ENCODE measurements around the gene FAM3A.

The FAM3A gene

DNA sequence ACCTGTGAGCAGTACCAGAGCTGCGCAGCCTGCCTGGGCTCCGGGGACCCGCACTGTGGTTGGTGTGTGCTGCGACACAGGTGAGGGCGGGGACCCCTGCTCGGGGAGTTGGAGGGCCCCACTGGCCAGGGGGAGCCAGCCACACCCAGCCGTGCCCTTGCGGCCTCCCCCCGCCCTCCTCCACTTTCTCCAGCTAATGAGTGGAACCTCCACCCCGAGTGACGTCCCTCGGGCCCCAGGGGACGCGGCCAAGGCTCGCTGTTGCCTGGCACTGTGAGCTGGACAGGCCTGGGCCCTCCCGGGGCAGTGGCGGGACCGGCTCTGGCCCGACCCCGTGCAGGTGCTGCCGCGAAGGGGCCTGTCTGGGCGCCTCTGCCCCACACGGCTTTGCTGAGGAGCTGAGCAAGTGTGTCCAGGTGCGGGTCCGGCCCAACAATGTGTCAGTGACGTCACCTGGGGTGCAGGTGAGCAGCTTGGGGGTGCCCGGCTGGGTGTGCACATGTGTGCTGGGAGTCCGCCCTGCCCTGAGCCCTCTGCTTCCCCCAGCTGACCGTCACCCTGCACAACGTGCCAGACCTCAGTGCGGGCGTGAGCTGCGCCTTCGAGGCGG lies 52.3 kb downstream of the FAM3A start:
- in situ Hi-C loops (cut with MboI; ENCODE audit: low sequenced_read_pairs) = no loop called here

DNA sequence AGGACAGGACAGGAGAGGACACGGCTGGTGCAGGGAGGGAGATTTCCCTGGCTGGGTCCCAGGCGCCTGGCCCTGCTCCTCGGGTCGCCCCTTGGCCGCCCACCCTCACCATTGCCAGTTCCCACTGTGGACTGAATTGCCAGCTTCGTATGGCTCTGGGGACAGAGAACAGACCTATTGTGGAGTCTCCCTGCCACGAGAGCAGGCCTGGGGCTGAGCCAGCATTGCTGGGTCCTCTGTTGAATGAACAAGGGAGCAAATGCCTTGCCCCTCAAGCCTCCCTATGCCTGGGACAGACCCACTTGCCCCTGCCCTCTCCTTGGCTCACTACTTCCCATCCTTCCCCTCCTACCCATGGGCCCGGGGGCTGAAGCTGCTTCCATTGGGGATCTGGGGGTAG lies 53.6 kb downstream of the FAM3A start:
- in situ Hi-C loops (cut with MboI; ENCODE audit: low sequenced_read_pairs) = no loop called here

DNA sequence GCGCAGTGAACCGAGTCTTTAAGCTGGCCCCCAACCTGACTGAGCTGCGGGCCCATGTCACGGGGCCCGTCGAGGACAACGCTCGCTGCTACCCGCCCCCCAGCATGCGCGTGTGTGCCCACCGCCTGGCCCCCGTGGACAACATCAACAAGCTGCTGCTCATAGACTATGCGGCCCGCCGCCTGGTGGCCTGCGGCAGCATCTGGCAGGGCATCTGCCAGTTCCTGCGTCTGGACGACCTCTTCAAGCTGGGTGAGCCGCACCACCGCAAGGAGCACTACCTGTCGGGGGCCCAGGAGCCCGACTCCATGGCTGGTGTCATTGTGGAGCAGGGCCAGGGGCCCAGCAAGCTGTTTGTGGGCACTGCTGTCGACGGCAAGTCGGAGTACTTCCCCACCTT lies 55.7 kb downstream of the FAM3A start:
- in situ Hi-C loops (cut with MboI; ENCODE audit: low sequenced_read_pairs) = no loop called here

DNA sequence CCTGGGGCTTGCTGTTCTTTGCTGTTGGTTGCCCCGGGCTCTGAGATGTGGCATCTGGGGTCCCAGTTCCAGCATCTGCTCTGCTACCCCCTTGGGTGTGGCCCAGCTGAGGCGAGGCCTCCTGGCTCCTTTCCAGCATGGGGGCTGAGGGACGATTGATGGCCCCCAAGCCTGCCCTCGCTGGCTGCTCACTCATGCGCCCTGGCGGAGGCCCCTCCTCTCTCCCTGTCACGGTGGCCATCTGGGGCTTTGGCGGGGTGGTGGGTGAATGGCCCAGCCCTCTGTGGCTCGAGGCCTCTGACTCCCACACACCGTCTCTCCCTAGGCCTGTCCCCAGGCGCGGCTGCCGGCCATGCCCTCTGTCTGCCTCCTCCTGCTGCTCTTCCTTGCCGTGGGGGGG lies 56.2 kb downstream of the FAM3A start:
- in situ Hi-C loops (cut with MboI; ENCODE audit: low sequenced_read_pairs) = no loop called here

DNA sequence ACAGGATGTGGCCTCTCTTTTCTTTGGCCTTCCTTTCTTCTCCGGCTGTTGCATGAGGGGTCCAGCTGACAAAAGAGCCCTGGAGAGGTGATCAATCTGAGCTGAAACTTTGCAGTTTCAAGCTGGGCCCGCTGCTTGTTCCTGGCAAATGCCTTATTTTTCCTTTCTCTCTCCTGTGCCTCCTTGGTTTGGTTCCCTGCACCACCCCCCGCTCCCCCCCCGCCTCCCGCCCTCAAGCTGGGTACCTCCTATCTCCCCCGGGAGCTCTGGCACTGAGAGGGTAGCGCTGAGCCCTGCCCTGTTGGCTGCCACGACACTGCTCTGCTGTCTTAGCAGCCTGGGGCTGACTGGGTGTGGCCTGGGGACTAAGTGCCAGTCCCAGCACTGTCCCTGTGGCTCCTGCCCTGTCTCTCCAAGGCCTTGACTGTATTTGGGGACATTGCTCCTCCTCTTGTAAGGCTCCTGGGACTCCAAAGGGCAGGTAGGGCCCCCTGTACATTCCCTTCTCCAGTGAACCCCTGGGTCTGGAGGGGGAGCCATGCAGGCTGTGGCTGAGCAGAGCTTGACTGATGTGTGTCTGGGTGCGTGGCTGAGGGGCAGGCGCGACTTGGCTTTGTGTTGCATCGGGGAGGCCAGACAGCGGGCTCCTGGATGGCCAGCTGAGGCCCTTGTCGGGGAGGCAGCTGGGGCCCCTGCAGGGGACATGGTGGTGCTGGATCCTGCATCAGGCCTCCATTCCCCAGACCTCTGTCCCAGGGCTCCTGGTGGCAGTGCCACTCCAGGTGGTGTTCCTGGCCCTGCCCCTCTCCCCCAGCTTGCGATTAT lies 56.9 kb downstream of the FAM3A start:
- in situ Hi-C loops (cut with MboI; ENCODE audit: low sequenced_read_pairs) = no loop called here

DNA sequence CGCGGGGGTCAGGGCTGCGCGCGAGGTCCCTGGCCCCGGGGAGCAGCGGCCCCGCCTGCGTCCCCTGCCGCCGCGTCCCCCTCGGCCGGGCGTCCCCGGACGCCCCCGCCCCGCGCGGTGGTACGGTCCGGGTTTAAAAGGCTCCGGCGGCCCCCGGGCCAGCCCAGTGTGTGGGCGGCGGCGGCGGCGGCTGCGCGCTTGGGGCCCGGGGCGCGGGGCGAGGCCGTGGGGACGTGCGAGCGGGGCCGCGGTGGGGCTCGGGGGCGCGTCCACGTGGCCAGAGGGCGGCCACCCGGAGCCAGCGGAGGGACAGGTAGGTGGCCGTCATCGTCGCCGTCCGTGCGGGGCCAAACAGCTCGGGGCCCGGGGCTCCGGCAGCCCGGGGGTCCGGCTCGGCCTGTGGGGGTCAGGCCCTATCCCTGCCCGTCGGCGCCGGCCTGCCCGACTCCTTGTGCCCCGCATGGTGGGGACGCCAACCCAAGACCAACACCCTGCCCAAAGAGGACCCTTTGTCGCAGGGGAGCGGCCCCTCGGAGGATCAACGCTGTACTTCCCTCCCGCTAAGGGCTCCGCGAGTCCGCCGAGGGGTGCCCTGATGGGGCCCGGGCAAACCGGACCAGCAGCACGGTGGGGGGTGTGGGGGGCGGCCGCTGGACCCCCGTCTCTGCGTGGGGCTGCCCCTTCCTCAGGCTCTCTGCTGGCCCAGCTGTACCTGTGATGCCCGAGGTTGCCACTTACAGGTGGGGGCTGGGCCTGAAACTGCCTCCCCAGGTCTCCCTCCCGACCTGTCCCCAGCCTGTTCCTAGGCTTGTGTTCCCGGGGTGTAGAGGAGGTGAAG lies 57.7 kb downstream of the FAM3A start, which contains the start of gene PLXNA3:
PLXNA3 (plus strand) TSS at position 166 of the 838 bp plus-strand sequence. CDS start 1,903 bp downstream, outside the sequence.
- in situ Hi-C loops (cut with MboI; ENCODE audit: low sequenced_read_pairs) = no loop called here

DNA sequence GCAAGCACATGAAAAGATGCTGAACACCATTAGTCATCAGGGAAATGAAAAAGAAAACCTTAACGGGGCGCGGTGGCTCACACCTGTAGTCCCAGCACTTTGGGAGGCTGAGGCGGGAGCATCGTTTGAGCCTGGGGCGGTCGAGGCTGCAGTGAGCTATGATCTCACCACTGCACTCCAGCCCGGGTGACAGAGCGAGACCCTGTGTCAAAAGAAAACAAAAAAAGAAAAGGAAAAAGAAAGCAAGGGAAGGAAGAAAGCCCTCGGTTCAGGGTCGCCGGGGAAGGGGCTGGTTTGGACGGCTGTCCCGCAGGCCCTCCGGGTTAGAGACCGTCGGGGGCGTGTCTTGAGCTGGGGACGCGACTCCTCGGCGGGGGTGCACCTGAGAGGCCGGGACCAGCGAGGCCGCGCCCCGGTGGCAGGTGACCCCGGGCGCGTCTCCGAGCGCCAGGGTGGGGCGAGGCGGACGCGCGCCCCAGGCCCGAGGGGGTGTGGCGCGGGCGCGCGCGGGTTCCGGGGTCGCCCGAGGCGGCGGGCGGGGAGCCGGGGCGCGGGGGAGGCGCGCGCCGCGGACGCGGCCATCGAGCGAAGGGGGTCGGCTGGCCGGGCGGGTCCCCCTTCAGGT lies 58.4 kb downstream of the FAM3A start:
- in situ Hi-C loops (cut with MboI; ENCODE audit: low sequenced_read_pairs) = no loop called here

All from hTERT RPE-1 (cell line).